Neural progenitor cell (in vitro differentiated cells): ENCODE results near the gene SPG21.

Experiments used
- EZH2 ChIP-seq: fragments of 200-600 bp; sonication (generic); IDR thresholded peaks from 2 replicates; pipeline ENCODE4 v1.6.1; 2017; ENCODE audit warnings: antibody characterized with exemption, mild to moderate bottlenecking, moderate library complexity
- EZH2phosphoT487 ChIP-seq: fragments of 200-600 bp; sonication (generic); IDR thresholded peaks from 2 replicates; pipeline ENCODE4 v1.6.1; 2017; ENCODE audit warnings: antibody characterized with exemption
- TF ChIP-seq, protein P1 (sequence below): fragments of 200-600 bp; sonication (generic); IDR thresholded peaks from 2 replicates; pipeline ENCODE4 v1.5.1; 2017; ENCODE audit warnings: antibody characterized with exemption, mild to moderate bottlenecking

DNA sequence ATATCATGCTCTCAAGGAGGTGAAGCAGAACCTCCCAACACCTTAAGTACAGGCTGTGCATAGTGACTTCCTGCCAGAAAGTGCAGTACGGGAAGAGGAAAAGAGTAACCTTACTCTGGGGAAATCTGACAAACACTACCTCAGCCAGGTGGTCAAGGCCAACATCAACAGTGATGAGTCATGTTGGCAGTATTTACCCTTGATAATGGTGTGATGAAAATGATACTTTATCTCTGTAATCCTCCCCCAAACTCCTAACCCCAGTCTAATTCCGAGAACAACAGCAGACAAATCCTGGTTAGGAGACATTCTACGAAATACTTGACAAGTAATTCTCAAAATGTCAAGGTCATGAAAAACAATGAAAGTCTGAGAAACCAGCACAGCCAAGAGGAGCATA lies 51.5 kb downstream of the SPG21 start:
- TF ChIP-seq EZH2 (no peak), EZH2phosphoT487 (no peak)
- TF ChIP-seq, protein P1, sequence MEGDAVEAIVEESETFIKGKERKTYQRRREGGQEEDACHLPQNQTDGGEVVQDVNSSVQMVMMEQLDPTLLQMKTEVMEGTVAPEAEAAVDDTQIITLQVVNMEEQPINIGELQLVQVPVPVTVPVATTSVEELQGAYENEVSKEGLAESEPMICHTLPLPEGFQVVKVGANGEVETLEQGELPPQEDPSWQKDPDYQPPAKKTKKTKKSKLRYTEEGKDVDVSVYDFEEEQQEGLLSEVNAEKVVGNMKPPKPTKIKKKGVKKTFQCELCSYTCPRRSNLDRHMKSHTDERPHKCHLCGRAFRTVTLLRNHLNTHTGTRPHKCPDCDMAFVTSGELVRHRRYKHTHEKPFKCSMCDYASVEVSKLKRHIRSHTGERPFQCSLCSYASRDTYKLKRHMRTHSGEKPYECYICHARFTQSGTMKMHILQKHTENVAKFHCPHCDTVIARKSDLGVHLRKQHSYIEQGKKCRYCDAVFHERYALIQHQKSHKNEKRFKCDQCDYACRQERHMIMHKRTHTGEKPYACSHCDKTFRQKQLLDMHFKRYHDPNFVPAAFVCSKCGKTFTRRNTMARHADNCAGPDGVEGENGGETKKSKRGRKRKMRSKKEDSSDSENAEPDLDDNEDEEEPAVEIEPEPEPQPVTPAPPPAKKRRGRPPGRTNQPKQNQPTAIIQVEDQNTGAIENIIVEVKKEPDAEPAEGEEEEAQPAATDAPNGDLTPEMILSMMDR: no peak
